Measurements from ENCODE around the gene BCL11B.

BCL11B gene

DNA sequence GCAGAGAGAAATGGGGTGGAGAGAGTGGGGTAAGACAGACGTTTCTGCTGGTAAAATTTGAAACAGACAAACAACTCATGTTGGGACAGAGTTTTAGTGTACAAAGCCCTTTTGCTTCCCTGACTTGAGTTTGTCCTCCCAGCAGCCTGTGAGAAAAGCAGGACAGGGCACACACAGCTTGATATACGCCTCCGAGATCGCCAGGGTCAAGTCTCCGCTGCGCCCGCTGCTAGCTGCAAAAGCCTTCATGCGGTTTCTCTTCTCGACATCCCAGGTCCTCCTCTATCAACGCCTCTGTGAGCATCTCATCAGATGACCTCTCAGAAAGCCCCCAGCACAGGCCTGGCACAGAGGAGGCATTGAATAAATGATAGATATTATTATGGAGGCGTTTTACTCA lies 9.4 kb upstream of the BCL11B start (continued):
- TF ChIP-seq SNAI2 (CRISPR knock-in tag; IDR thresholded peaks at IDR 0.05): no peak

DNA sequence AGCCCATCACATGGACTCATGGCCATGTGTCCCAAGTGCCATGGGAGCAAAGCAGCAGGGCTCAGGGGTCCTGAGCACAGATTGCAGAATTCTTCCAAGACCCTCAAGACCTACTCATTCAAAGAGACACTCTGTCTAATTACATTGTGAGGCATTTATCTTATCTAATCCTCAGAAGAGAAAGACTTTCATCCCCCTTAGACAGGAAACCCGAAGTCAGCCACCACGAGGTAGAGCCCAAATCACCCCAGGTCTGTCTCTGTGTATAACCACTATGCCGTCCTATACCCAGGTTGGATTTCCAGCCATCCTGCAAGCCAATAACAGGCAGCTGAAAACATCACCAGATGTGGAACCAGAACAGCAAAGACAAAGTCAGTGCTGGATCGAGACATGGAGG lies 8.9 kb upstream of the BCL11B start:
- ATAC-seq: no peak

DNA sequence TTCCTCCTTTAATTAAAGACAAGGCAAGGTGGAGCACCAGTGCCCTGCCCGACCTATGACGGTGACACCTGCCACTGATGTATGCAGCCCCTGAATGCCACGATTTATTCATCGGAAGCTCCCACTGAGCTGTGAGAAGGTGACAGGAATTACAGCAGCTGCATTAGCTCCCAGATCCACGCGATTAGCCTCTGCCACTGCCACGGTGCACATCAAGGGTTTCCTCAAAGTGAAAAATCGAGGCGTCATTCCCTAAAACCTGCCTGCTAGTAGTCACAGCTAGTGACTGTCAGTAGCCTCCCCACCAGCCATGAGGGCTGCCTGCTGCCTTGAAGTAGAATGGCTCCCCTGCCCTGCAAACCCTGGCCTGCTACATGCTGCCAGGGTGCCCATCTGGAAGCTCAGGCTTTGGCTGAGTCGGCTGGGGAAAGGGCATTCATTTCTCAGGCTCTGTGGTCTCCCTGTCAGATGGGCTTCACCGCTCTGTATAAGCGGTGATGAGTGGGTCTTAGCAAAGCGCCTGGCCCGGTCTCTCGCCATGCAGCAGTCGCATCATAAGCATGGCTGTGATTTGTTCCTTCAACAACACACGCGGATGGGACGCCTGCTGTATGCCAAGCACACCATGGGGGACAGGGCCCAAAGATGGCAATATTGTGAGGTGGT lies 8.2 kb upstream of the BCL11B start:
- ATAC-seq: no peak
- TF ChIP-seq ZFP30 (CRISPR knock-in tag; IDR thresholded peaks at IDR 0.05): no peak
- TF ChIP-seq, protein P1, sequence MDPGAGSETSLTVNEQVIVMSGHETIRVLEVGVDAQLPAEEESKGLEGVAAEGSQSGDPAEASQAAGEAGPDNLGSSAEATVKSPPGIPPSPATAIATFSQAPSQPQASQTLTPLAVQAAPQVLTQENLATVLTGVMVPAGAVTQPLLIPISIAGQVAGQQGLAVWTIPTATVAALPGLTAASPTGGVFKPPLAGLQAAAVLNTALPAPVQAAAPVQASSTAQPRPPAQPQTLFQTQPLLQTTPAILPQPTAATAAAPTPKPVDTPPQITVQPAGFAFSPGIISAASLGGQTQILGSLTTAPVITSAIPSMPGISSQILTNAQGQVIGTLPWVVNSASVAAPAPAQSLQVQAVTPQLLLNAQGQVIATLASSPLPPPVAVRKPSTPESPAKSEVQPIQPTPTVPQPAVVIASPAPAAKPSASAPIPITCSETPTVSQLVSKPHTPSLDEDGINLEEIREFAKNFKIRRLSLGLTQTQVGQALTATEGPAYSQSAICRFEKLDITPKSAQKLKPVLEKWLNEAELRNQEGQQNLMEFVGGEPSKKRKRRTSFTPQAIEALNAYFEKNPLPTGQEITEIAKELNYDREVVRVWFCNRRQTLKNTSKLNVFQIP (CRISPR knock-in tag; IDR thresholded peaks at IDR 0.05; ENCODE audit: borderline replicate concordance, low read depth): no peak
- TF ChIP-seq ESRRG (CRISPR knock-in tag; IDR thresholded peaks at IDR 0.05): no peak
- no peak for TF ChIP-seq RARB (CRISPR knock-in tag; IDR thresholded peaks at IDR 0.05)
- no peak for TF ChIP-seq SNAI2 (CRISPR knock-in tag; IDR thresholded peaks at IDR 0.05)
- TF ChIP-seq, protein P2, sequence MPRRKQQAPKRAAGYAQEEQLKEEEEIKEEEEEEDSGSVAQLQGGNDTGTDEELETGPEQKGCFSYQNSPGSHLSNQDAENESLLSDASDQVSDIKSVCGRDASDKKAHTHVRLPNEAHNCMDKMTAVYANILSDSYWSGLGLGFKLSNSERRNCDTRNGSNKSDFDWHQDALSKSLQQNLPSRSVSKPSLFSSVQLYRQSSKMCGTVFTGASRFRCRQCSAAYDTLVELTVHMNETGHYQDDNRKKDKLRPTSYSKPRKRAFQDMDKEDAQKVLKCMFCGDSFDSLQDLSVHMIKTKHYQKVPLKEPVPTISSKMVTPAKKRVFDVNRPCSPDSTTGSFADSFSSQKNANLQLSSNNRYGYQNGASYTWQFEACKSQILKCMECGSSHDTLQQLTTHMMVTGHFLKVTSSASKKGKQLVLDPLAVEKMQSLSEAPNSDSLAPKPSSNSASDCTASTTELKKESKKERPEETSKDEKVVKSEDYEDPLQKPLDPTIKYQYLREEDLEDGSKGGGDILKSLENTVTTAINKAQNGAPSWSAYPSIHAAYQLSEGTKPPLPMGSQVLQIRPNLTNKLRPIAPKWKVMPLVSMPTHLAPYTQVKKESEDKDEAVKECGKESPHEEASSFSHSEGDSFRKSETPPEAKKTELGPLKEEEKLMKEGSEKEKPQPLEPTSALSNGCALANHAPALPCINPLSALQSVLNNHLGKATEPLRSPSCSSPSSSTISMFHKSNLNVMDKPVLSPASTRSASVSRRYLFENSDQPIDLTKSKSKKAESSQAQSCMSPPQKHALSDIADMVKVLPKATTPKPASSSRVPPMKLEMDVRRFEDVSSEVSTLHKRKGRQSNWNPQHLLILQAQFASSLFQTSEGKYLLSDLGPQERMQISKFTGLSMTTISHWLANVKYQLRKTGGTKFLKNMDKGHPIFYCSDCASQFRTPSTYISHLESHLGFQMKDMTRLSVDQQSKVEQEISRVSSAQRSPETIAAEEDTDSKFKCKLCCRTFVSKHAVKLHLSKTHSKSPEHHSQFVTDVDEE (CRISPR knock-in tag; IDR thresholded peaks at IDR 0.05): no peak
- no peak for TF ChIP-seq ZNF70 (CRISPR knock-in tag; IDR thresholded peaks at IDR 0.05)
- TF ChIP-seq OSR1 (CRISPR knock-in tag; IDR thresholded peaks at IDR 0.05): no peak
- TF ChIP-seq GLIS3 (CRISPR knock-in tag; IDR thresholded peaks at IDR 0.05): no peak
- TF ChIP-seq TOX (CRISPR knock-in tag; IDR thresholded peaks at IDR 0.05; ENCODE audit: borderline replicate concordance): no peak

More for the DNA sequence above, 8.9 kb upstream of the BCL11B start:
- no peak for TF ChIP-seq BACH2 (CRISPR knock-in tag; IDR thresholded peaks at IDR 0.05; ENCODE audit: borderline replicate concordance)
- TF ChIP-seq CSDC2 (CRISPR knock-in tag; IDR thresholded peaks at IDR 0.05): no peak
- no peak for TF ChIP-seq TCF4 (CRISPR knock-in tag; IDR thresholded peaks at IDR 0.05; ENCODE audit: borderline replicate concordance)
- TF ChIP-seq, protein P3, sequence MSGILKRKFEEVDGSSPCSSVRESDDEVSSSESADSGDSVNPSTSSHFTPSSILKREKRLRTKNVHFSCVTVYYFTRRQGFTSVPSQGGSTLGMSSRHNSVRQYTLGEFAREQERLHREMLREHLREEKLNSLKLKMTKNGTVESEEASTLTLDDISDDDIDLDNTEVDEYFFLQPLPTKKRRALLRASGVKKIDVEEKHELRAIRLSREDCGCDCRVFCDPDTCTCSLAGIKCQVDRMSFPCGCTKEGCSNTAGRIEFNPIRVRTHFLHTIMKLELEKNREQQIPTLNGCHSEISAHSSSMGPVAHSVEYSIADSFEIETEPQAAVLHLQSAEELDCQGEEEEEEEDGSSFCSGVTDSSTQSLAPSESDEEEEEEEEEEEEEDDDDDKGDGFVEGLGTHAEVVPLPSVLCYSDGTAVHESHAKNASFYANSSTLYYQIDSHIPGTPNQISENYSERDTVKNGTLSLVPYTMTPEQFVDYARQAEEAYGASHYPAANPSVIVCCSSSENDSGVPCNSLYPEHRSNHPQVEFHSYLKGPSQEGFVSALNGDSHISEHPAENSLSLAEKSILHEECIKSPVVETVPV (CRISPR knock-in tag; IDR thresholded peaks at IDR 0.05): no peak
- no peak for TF ChIP-seq ESRRG (CRISPR knock-in tag; IDR thresholded peaks at IDR 0.05)
- no peak for TF ChIP-seq GLIS3 (CRISPR knock-in tag; IDR thresholded peaks at IDR 0.05)
- TF ChIP-seq, protein P4, sequence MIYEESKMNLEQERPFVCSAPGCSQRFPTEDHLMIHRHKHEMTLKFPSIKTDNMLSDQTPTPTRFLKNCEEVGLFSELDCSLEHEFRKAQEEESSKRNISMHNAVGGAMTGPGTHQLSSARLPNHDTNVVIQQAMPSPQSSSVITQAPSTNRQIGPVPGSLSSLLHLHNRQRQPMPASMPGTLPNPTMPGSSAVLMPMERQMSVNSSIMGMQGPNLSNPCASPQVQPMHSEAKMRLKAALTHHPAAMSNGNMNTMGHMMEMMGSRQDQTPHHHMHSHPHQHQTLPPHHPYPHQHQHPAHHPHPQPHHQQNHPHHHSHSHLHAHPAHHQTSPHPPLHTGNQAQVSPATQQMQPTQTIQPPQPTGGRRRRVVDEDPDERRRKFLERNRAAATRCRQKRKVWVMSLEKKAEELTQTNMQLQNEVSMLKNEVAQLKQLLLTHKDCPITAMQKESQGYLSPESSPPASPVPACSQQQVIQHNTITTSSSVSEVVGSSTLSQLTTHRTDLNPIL (CRISPR knock-in tag; IDR thresholded peaks at IDR 0.05; ENCODE audit: low read depth): no peak
- TF ChIP-seq, protein P5, sequence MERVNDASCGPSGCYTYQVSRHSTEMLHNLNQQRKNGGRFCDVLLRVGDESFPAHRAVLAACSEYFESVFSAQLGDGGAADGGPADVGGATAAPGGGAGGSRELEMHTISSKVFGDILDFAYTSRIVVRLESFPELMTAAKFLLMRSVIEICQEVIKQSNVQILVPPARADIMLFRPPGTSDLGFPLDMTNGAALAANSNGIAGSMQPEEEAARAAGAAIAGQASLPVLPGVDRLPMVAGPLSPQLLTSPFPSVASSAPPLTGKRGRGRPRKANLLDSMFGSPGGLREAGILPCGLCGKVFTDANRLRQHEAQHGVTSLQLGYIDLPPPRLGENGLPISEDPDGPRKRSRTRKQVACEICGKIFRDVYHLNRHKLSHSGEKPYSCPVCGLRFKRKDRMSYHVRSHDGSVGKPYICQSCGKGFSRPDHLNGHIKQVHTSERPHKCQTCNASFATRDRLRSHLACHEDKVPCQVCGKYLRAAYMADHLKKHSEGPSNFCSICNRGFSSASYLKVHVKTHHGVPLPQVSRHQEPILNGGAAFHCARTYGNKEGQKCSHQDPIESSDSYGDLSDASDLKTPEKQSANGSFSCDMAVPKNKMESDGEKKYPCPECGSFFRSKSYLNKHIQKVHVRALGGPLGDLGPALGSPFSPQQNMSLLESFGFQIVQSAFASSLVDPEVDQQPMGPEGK (CRISPR knock-in tag; IDR thresholded peaks at IDR 0.05; ENCODE audit: borderline replicate concordance): no peak
- TF ChIP-seq, protein P2 (CRISPR knock-in tag; IDR thresholded peaks at IDR 0.05): no peak
- TF ChIP-seq SNAI2 (CRISPR knock-in tag; IDR thresholded peaks at IDR 0.05): no peak
